ENCODE results near the gene KRT8.
"Not testable (repeated sequence)": the region's sequence is repeated elsewhere in the genome, so short reads cannot be mapped to it uniquely, and the experiment has no call there.

KRT8 gene

GRCh38 chr12:52904509-52905300, at the start of gene KRT8:
KRT8 (minus strand) TSS chr12:52905076; CDS start chr12:52904981, 95 bp downstream.
- not testable (repeated sequence) for DNase-seq

GRCh38 chr12:52953181-52953841, 48.4 kb upstream of the KRT8 start:
- no peak for DNase-seq

- no peak for DNase-seq
These were observed 47.4 kb upstream of the KRT8 start for GRCh38 chr12:52952076-52952801.

- DNase-seq = no peak
These were observed 46.8 kb upstream of the KRT8 start for GRCh38 chr12:52951640-52952039.

- DNase-seq = no peak
These were observed 46.2 kb upstream of the KRT8 start for GRCh38 chr12:52951126-52951525.

- no peak for DNase-seq
These were observed 45.7 kb upstream of the KRT8 start for GRCh38 chr12:52950553-52950952.

- peak; percentile 34 for DNase-seq
These were observed 44.8 kb upstream of the KRT8 start for GRCh38 chr12:52949413-52950331.

- no peak for DNase-seq
These were observed 43.0 kb upstream of the KRT8 start for GRCh38 chr12:52947738-52948423.

GRCh38 chr12:52946797-52947547, 42.1 kb upstream of the KRT8 start:
- no peak for DNase-seq

GRCh38 chr12:52946334-52946733, 41.5 kb upstream of the KRT8 start:
- DNase-seq = no peak

- DNase-seq = peak; percentile 40
These were observed 40.7 kb upstream of the KRT8 start for GRCh38 chr12:52945389-52946232.

- DNase-seq = no peak
These were observed 40.0 kb upstream of the KRT8 start for GRCh38 chr12:52944683-52945388.

- no peak for DNase-seq
These were observed 38.0 kb upstream of the KRT8 start for GRCh38 chr12:52942901-52943181.

- DNase-seq = no peak
These were observed 37.4 kb upstream of the KRT8 start for GRCh38 chr12:52942066-52942900.

GRCh38 chr12:52929538-52929937, 24.7 kb upstream of the KRT8 start:
- no peak for DNase-seq

GRCh38 chr12:52927964-52928363, 23.1 kb upstream of the KRT8 start:
- no peak for DNase-seq

GRCh38 chr12:52926596-52927234, 21.8 kb upstream of the KRT8 start:
- DNase-seq = no peak
